Fibroblast of the aortic adventitia (primary cell): ENCODE measurements around the gene KIF26B. TPM values are rescaled to one million over a fixed set of nuclear protein-coding genes. Genes with fewer than 3 reads are reported as not detected.
"Not testable (repeated sequence)": the region's sequence is repeated elsewhere in the genome, so short reads cannot be mapped to it uniquely, and the experiment has no call there.

Experiments used
- DNase-seq: peaks from one replicate; pipeline ENCODE4 v3.0.0-alpha.2; 2010; ENCODE audit warnings: low read depth
- H3K4me3 ChIP-seq: 2 replicates; pipeline ENCODE4 v1.5.1; 2011; ENCODE audit warnings: low read depth, mild to moderate bottlenecking, control low read depth, low read length, moderate library complexity
- total RNA-seq: library from RNA; depleted of rRNA; stranded (reverse); fragments of >200 nt; gene quantifications from 2 replicates; pipeline ENCODE4 v1.2.3, GENCODE V29; 2012; ENCODE audit warnings: low replicate concordance
- TF ChIP-seq, protein P1 (sequence below): IDR thresholded peaks from 2 replicates; pipeline ENCODE4 v1.5.1; 2011; ENCODE audit warnings: mild to moderate bottlenecking, low read length, control low read depth, inconsistent platforms; ENCODE audit not compliant: insufficient read depth

Gene KIF26B
- total RNA-seq, 1 donor, result 4.6 TPM

- DNase-seq, result no peak
- TF ChIP-seq, protein P1, sequence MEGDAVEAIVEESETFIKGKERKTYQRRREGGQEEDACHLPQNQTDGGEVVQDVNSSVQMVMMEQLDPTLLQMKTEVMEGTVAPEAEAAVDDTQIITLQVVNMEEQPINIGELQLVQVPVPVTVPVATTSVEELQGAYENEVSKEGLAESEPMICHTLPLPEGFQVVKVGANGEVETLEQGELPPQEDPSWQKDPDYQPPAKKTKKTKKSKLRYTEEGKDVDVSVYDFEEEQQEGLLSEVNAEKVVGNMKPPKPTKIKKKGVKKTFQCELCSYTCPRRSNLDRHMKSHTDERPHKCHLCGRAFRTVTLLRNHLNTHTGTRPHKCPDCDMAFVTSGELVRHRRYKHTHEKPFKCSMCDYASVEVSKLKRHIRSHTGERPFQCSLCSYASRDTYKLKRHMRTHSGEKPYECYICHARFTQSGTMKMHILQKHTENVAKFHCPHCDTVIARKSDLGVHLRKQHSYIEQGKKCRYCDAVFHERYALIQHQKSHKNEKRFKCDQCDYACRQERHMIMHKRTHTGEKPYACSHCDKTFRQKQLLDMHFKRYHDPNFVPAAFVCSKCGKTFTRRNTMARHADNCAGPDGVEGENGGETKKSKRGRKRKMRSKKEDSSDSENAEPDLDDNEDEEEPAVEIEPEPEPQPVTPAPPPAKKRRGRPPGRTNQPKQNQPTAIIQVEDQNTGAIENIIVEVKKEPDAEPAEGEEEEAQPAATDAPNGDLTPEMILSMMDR, result no peak
- no peak overlapping the region for H3K4me3 ChIP-seq
Observed at GRCh38 chr1:245356891-245357585, 202.3 kb downstream of the KIF26B start.

DNA sequence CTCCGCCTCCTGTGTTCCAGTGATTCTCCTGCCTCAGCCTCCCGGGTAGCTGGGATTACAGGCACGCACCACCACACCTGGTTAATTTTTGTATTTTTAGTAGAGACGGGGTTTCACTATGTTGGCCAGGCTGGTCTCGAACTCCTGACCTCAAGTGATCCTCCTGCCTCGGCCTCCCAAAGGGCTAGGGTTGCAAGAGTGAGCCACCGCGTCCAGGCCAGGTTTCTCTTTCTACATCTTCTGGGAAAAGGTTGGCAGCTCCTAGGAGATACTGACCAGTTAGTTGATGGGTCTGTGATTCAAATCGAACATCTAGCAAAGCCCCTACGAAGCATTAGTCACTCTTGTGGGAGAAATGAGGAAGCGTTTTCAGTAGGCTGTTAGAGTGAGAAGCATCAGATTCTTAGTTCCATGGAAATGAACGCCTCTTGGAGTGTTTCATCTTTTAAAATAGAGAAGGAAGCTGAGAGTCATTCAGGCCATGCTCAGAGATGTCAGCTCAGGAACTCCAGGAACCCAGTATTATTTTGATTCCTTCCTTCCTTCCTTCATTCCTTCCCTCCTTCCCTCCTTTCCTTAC is 204.4 kb downstream of the KIF26B start:
- DNase-seq, H3K4me3 ChIP-seq: not testable (repeated sequence)

DNA sequence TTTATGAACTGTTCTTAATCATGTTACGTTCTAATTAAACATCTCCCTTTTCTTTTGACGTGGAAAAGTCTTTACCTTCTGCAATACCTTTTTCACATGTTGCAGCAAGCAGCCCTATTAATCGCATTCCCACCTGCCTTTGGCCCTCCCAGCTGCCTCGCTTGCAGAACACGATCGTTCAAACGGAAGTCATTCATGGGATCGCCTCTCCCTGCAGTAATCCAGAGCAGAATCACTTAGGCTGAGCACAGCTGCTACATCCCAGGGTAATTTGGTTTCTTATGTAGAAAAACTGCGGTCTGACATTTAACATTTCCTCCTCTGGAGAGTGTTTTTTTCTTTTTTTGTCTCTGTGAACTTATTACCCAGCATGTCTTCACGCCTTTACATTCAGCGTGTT is 206.3 kb downstream of the KIF26B start:
- TF ChIP-seq, protein P1, result no peak
- H3K4me3 ChIP-seq, result no peak overlapping the region
- no peak for DNase-seq

- TF ChIP-seq, protein P1, result no peak
- DNase-seq, result no peak
- no peak overlapping the region for H3K4me3 ChIP-seq
Observed at GRCh38 chr1:245361951-245362350, 207.2 kb downstream of the KIF26B start.

GRCh38 chr1:245363461-245364200 is 208.8 kb downstream of the KIF26B start:
- DNase-seq, result no peak
- TF ChIP-seq, protein P1, result no peak
- H3K4me3 ChIP-seq, result no peak overlapping the region

DNA sequence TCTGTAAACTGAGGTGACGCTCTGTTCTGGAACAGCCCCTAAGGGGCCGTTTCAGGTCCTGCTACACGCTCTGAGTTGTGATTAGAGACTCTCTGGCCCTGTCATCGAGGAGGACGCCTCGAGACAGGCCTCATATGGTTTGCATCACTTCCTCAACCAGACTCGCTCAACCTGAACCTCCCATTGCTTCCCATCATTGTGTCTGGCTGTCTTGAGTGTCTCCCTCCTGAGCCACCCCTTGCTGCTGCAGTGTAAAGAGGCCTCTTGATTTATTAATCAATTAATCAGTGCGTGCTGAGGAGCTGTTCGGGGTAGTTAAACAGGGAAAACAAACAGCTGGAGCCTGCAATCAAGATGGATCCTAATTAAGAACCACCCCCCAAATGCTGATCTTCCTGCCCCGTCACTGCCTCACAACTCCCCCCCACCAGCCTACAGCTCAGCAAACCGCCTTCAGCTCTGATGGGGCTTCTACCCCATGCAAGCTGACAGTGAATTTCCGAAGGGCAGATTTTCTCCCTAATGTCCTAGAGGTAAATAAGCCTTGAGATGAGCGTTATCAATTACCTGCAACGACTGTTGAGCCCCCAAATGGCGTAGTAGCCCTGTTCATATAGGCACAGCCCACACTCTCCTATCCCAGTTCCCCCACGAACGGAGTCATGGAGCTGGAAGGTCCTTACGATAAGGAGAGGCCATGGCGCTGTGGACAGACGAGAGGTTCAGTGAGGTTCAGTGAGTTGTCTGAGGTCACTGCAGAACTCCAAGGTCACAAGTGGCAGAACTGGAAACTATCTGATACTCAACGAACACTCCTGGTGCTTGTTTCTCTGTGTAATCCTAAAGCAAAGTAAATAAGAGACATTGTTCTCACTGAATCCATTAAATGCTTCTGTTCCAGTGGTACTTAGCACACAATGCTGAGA is 210.6 kb downstream of the KIF26B start:
- no peak for DNase-seq
- TF ChIP-seq, protein P1, result no peak
- no peak overlapping the region for H3K4me3 ChIP-seq

DNA sequence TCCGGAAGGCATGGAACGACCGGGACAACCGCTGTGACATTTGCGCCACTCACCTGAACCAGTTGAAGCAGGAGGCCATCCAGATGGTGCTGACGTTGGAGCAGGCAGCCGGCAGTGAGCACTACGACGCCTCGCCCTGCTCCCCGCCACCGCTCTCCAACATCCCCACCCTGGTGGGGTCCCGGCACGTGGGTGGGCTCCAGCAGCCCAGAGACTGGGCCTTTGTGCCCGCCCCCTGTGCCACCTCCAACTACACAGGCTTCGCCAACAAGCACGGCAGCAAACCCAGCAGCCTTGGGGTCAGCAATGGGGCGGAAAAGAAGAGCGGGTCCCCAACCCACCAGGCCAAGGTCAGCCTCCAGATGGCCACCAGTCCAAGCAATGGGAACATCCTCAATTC is 212.1 kb downstream of the KIF26B start:
- DNase-seq, result no peak
- TF ChIP-seq, protein P1, result no peak
- H3K4me3 ChIP-seq, result no peak overlapping the region
